Mucosa of stomach (tissue), 1 donor: ENCODE data around the gene PTPRD.

Source experiments
- H3K27me3 ChIP-seq: one replicate; pipeline ENCODE4 v1.7.0; 2013; ENCODE audit warnings: mild to moderate bottlenecking, low read length; ENCODE audit not compliant: control insufficient read depth, insufficient read depth
- H3K36me3 ChIP-seq: one replicate; pipeline ENCODE4 v1.7.0; 2013; ENCODE audit warnings: low read length; ENCODE audit not compliant: control insufficient read depth, insufficient read depth
- H3K4me1 ChIP-seq: one replicate; pipeline ENCODE4 v1.7.0; 2013; ENCODE audit warnings: mild to moderate bottlenecking, low read length; ENCODE audit not compliant: control insufficient read depth, insufficient read depth
- H3K4me3 ChIP-seq: one replicate; pipeline ENCODE4 v1.7.0; 2013; ENCODE audit warnings: low read length
- H3K9ac ChIP-seq: one replicate; pipeline ENCODE4 v1.7.0; 2013; ENCODE audit warnings: mild to moderate bottlenecking, low read length, moderate library complexity
- H3K9me3 ChIP-seq: one replicate; pipeline ENCODE4 v1.7.0; 2013; ENCODE audit warnings: mild to moderate bottlenecking, low read length, moderate library complexity; ENCODE audit not compliant: control insufficient read depth
- donor health status: Pancreatic carcinoma.

Gene PTPRD

GRCh38 chr9:8477450-8477849, 2135.4 kb downstream of the PTPRD start:
- no peak overlapping the region for H3K4me3 ChIP-seq
- H3K9ac ChIP-seq, result no peak overlapping the region
- H3K9me3 ChIP-seq, result no peaks in the 10 kb centered on the region
- H3K36me3 ChIP-seq, result no peaks in the 10 kb centered on the region
- H3K4me1 ChIP-seq, result no peaks in the 10 kb centered on the region
- no peaks in the 10 kb centered on the region for H3K27me3 ChIP-seq

DNA sequence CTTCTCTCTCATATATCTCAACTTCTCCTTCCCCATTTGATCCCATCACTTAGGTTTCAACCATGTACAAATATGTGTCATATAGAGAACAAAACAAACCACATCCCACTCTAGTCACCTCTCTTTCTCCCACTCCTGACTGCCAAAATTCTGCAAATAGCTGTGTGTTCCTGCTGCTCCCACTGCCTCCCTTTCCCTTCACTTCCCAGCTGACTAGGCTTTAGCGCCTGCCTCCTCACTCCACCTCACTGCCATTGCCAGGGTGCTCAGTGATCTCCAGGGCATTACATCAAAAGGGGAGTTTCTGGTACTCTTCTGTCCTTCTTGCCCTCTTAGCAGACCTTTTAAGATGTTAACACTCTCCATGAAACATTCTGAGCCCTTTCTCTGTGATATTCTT, 2137.9 kb downstream of the PTPRD start:
- H3K4me1 ChIP-seq, result no peaks in the 10 kb centered on the region
- H3K9ac ChIP-seq, result no peak overlapping the region
- no peak overlapping the region for H3K4me3 ChIP-seq

DNA sequence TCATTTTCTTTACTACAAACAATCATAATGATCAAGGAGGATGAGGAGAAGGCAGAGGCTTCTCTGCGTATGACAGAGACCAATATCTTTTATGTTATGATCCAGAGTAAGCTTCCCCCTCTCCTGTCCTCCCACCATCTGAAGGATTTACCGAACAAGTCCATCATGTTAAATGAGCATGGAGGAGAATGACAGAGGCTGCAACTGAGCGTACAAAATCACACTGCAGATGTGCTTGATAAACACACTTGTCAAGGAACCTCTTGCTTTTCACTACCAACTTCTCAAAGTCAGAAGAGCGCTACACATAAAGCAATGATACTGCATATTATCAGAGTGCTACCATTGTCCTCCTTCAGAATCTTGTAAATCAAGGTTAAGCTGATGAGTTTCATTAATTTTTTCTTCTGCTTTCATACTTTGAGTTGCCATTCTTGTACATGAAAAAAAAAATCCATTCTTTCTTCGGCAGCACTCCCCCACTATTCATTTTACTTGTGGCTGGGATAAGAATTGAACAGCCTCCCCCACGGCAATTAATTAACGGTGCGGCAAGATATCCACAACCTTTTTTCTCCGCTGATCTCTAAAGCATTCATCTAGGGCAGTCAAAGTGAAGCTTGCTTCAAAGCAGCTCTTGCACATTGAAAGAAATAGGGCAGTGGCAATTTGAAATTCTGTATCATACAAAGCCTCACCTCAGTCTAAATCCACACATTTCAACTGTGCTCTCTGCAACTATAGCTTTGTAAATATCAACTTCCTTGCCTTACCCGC, 2139.4 kb downstream of the PTPRD start:
- no peaks in the 10 kb centered on the region for H3K27me3 ChIP-seq
- H3K9ac ChIP-seq, result no peak overlapping the region
- no peaks in the 10 kb centered on the region for H3K4me1 ChIP-seq
- no peaks in the 10 kb centered on the region for H3K36me3 ChIP-seq
- no peaks in the 10 kb centered on the region for H3K9me3 ChIP-seq
- H3K4me3 ChIP-seq, result no peak overlapping the region

More for the DNA sequence above, 2137.9 kb downstream of the PTPRD start:
- Histone ChIP-seq H3K27me3 (no peaks in the 10 kb centered on the region), H3K36me3 (no peaks in the 10 kb centered on the region), H3K9me3 (no peaks in the 10 kb centered on the region)

DNA sequence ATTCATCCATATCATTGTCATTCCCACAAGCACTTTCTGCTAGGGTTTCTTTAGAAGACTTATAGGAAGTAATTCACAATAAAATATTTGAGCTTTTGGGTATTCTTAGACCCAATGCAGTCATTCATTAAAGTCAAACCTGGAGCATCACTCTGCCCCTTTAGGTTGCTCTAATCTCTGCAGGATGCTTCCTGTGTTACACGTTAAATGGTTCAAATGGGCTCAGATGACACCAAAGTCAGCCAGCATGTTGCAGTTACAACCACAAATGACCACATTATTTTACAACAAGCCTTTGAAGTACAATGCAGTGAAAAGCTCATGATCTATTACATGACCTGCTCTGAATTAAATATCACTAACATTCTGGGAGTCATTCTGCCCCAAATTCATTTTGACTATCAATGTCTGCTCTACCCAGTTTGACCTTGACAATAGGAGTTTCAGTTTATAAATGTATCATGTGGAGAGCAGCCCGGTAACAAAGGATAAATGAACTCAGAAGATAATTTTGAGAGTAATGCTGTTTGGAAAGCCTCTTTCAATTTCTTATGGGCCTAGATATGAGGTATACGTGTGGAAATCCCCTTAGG, 2144.7 kb downstream of the PTPRD start:
- H3K27me3 ChIP-seq, result no peaks in the 10 kb centered on the region
- H3K36me3 ChIP-seq, result no peaks in the 10 kb centered on the region
- no peaks in the 10 kb centered on the region for H3K9me3 ChIP-seq
- H3K4me3 ChIP-seq, result no peak overlapping the region
- no peaks in the 10 kb centered on the region for H3K4me1 ChIP-seq
- no peak overlapping the region for H3K9ac ChIP-seq

- H3K27me3 ChIP-seq, result no peaks in the 10 kb centered on the region
- H3K9ac ChIP-seq, result no peak overlapping the region
- no peaks in the 10 kb centered on the region for H3K36me3 ChIP-seq
- H3K4me3 ChIP-seq, result no peak overlapping the region
- no peaks in the 10 kb centered on the region for H3K4me1 ChIP-seq
- H3K9me3 ChIP-seq, result no peaks in the 10 kb centered on the region
Measured at GRCh38 chr9:8457816-8458215, 2155.0 kb downstream of the PTPRD start.

- Histone ChIP-seq H3K9me3 (no peaks in the 10 kb centered on the region), H3K36me3 (no peaks in the 10 kb centered on the region), H3K4me3 (no peak overlapping the region), H3K9ac (no peak overlapping the region), H3K27me3 (no peaks in the 10 kb centered on the region), H3K4me1 (no peaks in the 10 kb centered on the region)
Measured at GRCh38 chr9:8457055-8457454, 2155.7 kb downstream of the PTPRD start.

- H3K27me3 ChIP-seq, result no peaks in the 10 kb centered on the region
- H3K9me3 ChIP-seq, result no peaks in the 10 kb centered on the region
- no peaks in the 10 kb centered on the region for H3K36me3 ChIP-seq
- H3K4me3 ChIP-seq, result no peak overlapping the region
- no peak overlapping the region for H3K9ac ChIP-seq
- H3K4me1 ChIP-seq, result no peaks in the 10 kb centered on the region
Measured at GRCh38 chr9:8456344-8456743, 2156.5 kb downstream of the PTPRD start.

DNA sequence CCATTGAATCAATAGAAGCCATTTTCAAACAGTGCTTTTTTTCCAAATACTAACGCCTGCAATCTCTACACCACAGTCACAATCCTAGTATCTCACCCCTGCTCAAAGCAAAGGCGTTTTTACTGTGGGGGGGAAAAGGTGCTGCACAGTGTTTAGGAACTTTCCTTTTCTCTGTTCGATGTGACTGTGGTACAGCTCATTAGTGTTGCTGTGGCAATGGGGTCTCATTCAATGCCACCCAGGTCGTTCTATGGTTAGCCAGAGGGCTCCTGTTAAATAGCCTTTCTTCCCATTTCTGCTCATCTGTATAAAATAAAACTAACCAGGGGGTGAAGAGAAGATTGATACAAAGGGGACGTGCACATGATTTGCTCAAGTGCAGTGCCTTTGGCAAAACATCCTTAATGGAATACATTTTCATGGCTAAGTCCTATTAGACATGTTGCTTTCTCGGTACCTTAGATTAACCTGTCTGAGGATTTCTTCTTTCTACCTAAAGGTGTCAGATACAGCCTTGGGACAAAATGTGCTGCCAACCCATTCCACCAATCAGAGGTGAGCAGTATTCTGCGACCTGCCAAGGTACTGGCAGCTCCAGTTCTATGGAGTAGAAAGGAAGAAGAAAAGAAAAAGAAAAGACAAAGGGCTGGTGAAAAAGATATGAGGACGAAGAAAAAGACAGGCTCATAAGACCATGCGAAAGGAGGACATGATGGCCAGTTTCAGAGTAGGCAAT, 2161.8 kb downstream of the PTPRD start:
- Histone ChIP-seq H3K36me3 (no peaks in the 10 kb centered on the region), H3K9me3 (no peaks in the 10 kb centered on the region), H3K27me3 (no peaks in the 10 kb centered on the region), H3K4me1 (no peaks in the 10 kb centered on the region), H3K9ac (no peak overlapping the region), H3K4me3 (no peak overlapping the region)

DNA sequence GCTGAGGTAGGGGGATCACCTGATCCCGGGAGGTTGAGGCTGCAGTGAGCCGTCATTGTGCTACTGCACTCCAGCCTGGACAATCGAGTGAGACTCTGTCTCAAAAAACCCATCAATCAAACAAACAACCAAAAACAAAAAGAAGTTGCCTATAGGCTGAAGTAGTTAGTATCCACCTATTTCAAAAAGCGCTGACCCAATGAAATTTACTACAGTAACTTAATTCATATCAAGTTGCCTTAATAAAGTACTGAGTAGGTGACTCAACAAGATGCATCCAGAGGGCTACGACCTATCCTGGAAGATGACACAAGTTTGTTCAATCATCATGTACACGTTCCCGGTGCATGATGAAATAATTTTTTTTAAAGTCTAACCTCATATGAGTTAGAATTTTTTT, 2164.6 kb downstream of the PTPRD start:
- Histone ChIP-seq H3K27me3 (no peaks in the 10 kb centered on the region), H3K9me3 (no peaks in the 10 kb centered on the region), H3K4me1 (no peaks in the 10 kb centered on the region), H3K4me3 (no peak overlapping the region), H3K9ac (no peak overlapping the region), H3K36me3 (no peaks in the 10 kb centered on the region)

DNA sequence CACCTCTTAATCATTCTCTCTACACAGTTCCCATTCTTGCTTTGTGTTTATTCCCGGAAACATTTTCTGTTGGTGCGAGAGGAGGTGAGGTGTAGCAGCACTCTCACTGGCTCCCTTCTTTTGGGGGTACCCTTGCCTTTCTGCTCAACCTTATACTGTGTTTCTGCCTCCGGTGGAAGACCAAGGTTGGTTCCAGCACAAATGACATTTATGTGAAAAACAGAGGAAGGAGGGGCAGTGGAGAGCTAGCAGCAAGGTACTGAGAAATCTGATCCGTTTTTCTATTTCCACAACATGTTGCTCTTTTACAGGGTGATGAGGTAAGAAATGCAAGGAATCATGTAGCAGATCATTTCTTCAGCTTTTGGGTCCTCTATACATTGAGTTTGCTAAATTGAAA, 2165.2 kb downstream of the PTPRD start:
- Histone ChIP-seq H3K36me3 (no peaks in the 10 kb centered on the region), H3K4me1 (no peaks in the 10 kb centered on the region)

DNA sequence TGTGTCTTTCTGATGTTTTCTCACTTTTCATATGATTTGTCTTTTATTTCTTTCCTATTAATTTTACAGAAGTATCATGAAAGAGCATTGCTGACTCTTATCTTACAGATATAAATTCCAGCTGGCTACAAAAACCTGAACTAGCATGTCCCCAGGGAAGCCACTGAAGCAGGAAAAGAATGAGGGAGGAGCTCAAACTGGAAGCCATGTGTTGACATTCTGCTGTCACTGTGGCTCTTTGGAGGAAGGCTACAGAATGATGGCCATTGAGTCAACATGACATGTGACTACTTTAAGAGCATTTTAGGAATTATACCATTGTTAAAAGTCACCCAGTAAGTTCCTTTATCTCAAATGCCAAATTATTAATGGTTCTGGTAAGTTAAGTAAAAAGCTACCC, 2174.9 kb downstream of the PTPRD start:
- no peaks in the 10 kb centered on the region for H3K27me3 ChIP-seq

More for the DNA sequence above, 2165.2 kb downstream of the PTPRD start:
- H3K4me3 ChIP-seq, result no peak overlapping the region
- no peak overlapping the region for H3K9ac ChIP-seq
- H3K27me3 ChIP-seq, result no peaks in the 10 kb centered on the region
- H3K9me3 ChIP-seq, result no peaks in the 10 kb centered on the region

DNA sequence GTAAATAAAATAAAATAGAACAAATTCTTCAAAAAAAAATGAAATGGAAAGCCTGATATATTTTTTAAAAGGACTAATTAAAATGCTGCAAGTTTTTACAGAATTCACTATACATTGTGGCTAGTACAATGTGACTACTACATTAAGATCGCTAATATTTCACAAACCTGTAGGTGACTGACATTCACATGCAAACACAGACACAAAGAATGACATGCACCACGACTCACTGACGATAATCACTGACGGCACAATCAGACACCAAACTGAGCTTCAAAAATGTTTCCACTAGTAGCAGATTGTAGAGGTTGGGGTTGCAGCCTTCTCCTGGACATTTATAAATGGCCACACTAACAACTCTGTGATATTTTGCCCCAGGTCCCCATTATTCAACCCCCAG, 2175.5 kb downstream of the PTPRD start:
- no peak overlapping the region for H3K4me3 ChIP-seq
- no peak overlapping the region for H3K9ac ChIP-seq
- no peaks in the 10 kb centered on the region for H3K4me1 ChIP-seq
- no peaks in the 10 kb centered on the region for H3K9me3 ChIP-seq
- no peaks in the 10 kb centered on the region for H3K36me3 ChIP-seq
- no peaks in the 10 kb centered on the region for H3K27me3 ChIP-seq

More for the DNA sequence above, 2174.9 kb downstream of the PTPRD start:
- Histone ChIP-seq H3K36me3 (no peaks in the 10 kb centered on the region), H3K4me1 (no peaks in the 10 kb centered on the region), H3K4me3 (no peak overlapping the region), H3K9ac (no peak overlapping the region), H3K9me3 (no peaks in the 10 kb centered on the region)
